A673 (cell line): Measurements from ENCODE around the gene UST. TPM values are rescaled to one million over a fixed set of nuclear protein-coding genes. Genes with fewer than 3 reads are reported as not detected.

Experiments used
- BruUV-seq: library from RNA; stranded (reverse); fragments of 400-500 nt; replicated peaks from 2 replicates; lab custom pipeline; 2021; lab: Mats Ljungman, UMichigan
- CTCF ChIA-PET: fragments of 300-600 bp; sonication (Branson Sonifier 250); formaldehyde crosslinking; loops from one replicate; lab custom pipeline; 2022; ENCODE audit warnings: antibody characterized with exemption; lab: Charles Lee
- POLR2A ChIA-PET: fragments of 300-600 bp; sonication (Branson Sonifier 250); formaldehyde crosslinking; loops from one replicate; lab custom pipeline; 2022; ENCODE audit warnings: antibody characterized with exemption; ENCODE audit not compliant: low non-redundant PET; lab: Charles Lee
- DNase-seq: peaks from one replicate; pipeline ENCODE4 v3.0.0-alpha.2; 2015; ENCODE audit warnings: low spot score
- H3K27ac ChIP-seq: fragments of 200-600 bp; sonication (generic); 2 replicates; pipeline ENCODE4 v1.5.1; 2016; ENCODE audit warnings: mixed run types, low read depth, mild to moderate bottlenecking, mixed read lengths, antibody characterized with exemption, low read length; ENCODE audit not compliant: poor library complexity, severe bottlenecking
- H3K27me3 ChIP-seq: fragments of 200-600 bp; sonication (generic); replicated peaks from 2 replicates; pipeline ENCODE4 v1.6.1; 2017; ENCODE audit warnings: mixed run types, low read depth, mild to moderate bottlenecking, mixed read lengths, antibody characterized with exemption, low read length; ENCODE audit not compliant: insufficient read depth, poor library complexity
- H3K36me3 ChIP-seq: fragments of 200-600 bp; sonication (generic); 2 replicates; pipeline ENCODE4 v1.6.1; 2016; ENCODE audit warnings: mixed run types, mild to moderate bottlenecking, mixed read lengths, antibody characterized with exemption, low read length; ENCODE audit not compliant: insufficient read depth, poor library complexity, severe bottlenecking
- H3K4me1 ChIP-seq: fragments of 200-600 bp; sonication (generic); 2 replicates; pipeline ENCODE4 v1.6.1; 2017; ENCODE audit warnings: mixed run types, mild to moderate bottlenecking, mixed read lengths, antibody characterized with exemption, low read length; ENCODE audit not compliant: insufficient read depth, poor library complexity, severe bottlenecking
- H3K4me3 ChIP-seq: fragments of 200-600 bp; sonication (generic); 2 replicates; pipeline ENCODE4 v1.5.1; 2016; ENCODE audit warnings: low read depth, mixed run types, mild to moderate bottlenecking, mixed read lengths, low read length; ENCODE audit not compliant: poor library complexity, severe bottlenecking
- H3K9me3 ChIP-seq: fragments of 200-600 bp; sonication (generic); 2 replicates; pipeline ENCODE4 v1.6.1; 2016; ENCODE audit warnings: mixed run types, low read depth, mild to moderate bottlenecking, mixed read lengths, antibody characterized with exemption, low read length; ENCODE audit not compliant: poor library complexity, severe bottlenecking
- CTCF ChIP-seq: fragments of 300-800, 200-600 bp; sonication (generic); conservative IDR thresholded peaks from 2 replicates; pipeline ENCODE4 v1.5.1; 2017; ENCODE audit warnings: low read depth, mild to moderate bottlenecking, antibody characterized with exemption, low read length, moderate library complexity, mixed read lengths
- EZH2 ChIP-seq: fragments of 200-600 bp; sonication (generic); IDR thresholded peaks from 2 replicates; pipeline ENCODE4 v1.6.1; 2017; ENCODE audit warnings: borderline replicate concordance, low read depth, mild to moderate bottlenecking, mixed read lengths, antibody characterized with exemption, low read length; ENCODE audit not compliant: poor library complexity, severe bottlenecking
- intact Hi-C: fragments of 100-400 bp; cut with micrococcal nuclease; formaldehyde crosslinking; loops from one replicate; pipeline ENCODE4 v1.10.0; 2022; ENCODE audit not compliant: unreplicated experiment
- total RNA-seq: library from RNA; stranded (reverse); gene quantifications from 2 replicates; pipeline ENCODE4 v1.2.3, GENCODE V29; 2021

Gene UST
- total RNA-seq, 1 experiment from 2014 or later: 1.5 TPM

GRCh38 chr6:149074832-149075258 lies 328.0 kb downstream of the UST start:
- intact Hi-C loops: no loop called here
- Histone ChIP-seq H3K27me3 (no peaks in the 10 kb centered on the region), H3K27ac (no peak overlapping the region), H3K4me3 (no peak overlapping the region), H3K9me3 (no peaks in the 10 kb centered on the region), H3K4me1 (no peaks in the 10 kb centered on the region), H3K36me3 (no peaks in the 10 kb centered on the region)
- DNase-seq: no peak
- POLR2A ChIA-PET: no interaction called here
- TF ChIP-seq EZH2 (no peak), CTCF (no peak)
- BruUV-seq: no TSS peak
- CTCF ChIA-PET: no interaction called here

- DNase-seq: no peak
- Histone ChIP-seq H3K9me3 (no peaks in the 10 kb centered on the region), H3K27me3 (no peaks in the 10 kb centered on the region), H3K4me1 (no peaks in the 10 kb centered on the region), H3K36me3 (no peaks in the 10 kb centered on the region), H3K27ac (no peak overlapping the region), H3K4me3 (no peak overlapping the region)
- ChIA-PET CTCF (no interaction called here), POLR2A (no interaction called here)
- intact Hi-C loops: no loop called here
- TF ChIP-seq EZH2: no peak
- no peak for TF ChIP-seq CTCF
- BruUV-seq: no TSS peak
Observed at GRCh38 chr6:149075616-149076354, 329.0 kb downstream of the UST start.

GRCh38 chr6:149076355-149076734 lies 329.5 kb downstream of the UST start:
- no TSS peak for BruUV-seq
- H3K4me1 ChIP-seq: no peaks in the 10 kb centered on the region
- intact Hi-C loops: no loop called here
- POLR2A ChIA-PET: no interaction called here
- no peak overlapping the region for H3K4me3 ChIP-seq
- H3K27ac ChIP-seq: no peak overlapping the region
- H3K36me3 ChIP-seq: no peaks in the 10 kb centered on the region
- no peak for TF ChIP-seq CTCF
- no peak for TF ChIP-seq EZH2
- H3K9me3 ChIP-seq: no peaks in the 10 kb centered on the region
- CTCF ChIA-PET: no interaction called here
- no peaks in the 10 kb centered on the region for H3K27me3 ChIP-seq
- DNase-seq: no peak
